Upper lobe of left lung (tissue), 4 donors: Measurements from ENCODE around the gene NCK2.

Experiments used
- EP300 ChIP-seq, 4 donors: sonication (generic); formaldehyde crosslinking; IDR thresholded peaks; one replicate each; pipeline ENCODE4 v1.5.1; 2017; ENCODE audit warnings: antibody characterized with exemption in 4 of 4, control low read depth in 2 of 4
- POLR2A ChIP-seq, 4 donors: fragments of 450-650 bp; IDR thresholded peaks; one replicate each; pipeline ENCODE4 v1.5.1; 2016 to 2017; ENCODE audit warnings: antibody characterized with exemption in 4 of 4, mild to moderate bottlenecking in 2 of 4
- TF ChIP-seq, protein P1 (sequence below), 6 experiments: fragments of 450-650 bp in 4 of 6; fragments of 200-600 bp in 2 of 6; sonication (generic) in 2 of 6; IDR thresholded peaks; one replicate each; pipeline ENCODE4 v1.5.1; 2016 to 2019; ENCODE audit warnings: antibody characterized with exemption in 6 of 6

DNA sequence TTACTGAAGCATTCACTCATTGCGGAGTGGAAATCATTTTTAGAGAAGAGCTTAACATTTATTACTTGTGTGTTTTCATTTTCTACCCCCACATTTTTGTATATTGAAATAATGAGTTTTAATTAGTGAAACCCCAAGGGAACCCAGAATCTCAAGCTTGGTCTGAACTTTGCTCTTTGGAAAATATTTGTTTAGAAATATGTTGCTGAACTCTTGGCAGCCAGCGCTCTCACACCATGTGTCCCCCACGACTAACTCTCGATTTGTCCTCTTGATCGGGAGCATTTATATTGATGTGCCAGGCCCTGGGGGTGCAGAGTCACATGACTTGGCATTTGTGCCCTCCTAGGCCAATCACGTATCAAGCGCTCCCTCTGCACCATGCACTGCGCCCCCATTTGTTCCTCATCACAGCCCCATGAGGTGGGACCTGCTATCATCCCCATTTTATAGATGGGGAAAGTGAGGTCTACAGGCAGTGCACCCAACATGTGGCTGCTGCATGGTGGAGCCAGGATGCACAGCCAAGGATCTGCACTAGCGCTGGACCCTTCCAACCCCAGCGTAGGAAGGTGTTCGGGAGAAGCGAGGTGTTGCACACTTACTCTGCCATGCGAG, 149.7 kb downstream of the NCK2 start:
- TF ChIP-seq, protein P1, sequence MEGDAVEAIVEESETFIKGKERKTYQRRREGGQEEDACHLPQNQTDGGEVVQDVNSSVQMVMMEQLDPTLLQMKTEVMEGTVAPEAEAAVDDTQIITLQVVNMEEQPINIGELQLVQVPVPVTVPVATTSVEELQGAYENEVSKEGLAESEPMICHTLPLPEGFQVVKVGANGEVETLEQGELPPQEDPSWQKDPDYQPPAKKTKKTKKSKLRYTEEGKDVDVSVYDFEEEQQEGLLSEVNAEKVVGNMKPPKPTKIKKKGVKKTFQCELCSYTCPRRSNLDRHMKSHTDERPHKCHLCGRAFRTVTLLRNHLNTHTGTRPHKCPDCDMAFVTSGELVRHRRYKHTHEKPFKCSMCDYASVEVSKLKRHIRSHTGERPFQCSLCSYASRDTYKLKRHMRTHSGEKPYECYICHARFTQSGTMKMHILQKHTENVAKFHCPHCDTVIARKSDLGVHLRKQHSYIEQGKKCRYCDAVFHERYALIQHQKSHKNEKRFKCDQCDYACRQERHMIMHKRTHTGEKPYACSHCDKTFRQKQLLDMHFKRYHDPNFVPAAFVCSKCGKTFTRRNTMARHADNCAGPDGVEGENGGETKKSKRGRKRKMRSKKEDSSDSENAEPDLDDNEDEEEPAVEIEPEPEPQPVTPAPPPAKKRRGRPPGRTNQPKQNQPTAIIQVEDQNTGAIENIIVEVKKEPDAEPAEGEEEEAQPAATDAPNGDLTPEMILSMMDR (IDR thresholded peaks at IDR 0.05), result no peak
- TF ChIP-seq POLR2A (IDR thresholded peaks at IDR 0.05), result no peak
- no peak for TF ChIP-seq EP300 (IDR thresholded peaks at IDR 0.05)
